SKM-1 treated with dmso at 0.1 percent for 144 hours (cell line): ENCODE data around the gene CPE.
A peak's percentile ranks its signal among the peaks of the same experiment; 100 is the strongest.
"Not testable (repeated sequence)": the region's sequence is repeated elsewhere in the genome, so short reads cannot be mapped to it uniquely, and the experiment has no call there.

Experiments used
- DNase-seq: peaks from one replicate; lab custom pipeline; 2025; ENCODE audit not compliant: unreplicated experiment; lab: John Stamatoyannopoulos, UW

Gene CPE

DNA sequence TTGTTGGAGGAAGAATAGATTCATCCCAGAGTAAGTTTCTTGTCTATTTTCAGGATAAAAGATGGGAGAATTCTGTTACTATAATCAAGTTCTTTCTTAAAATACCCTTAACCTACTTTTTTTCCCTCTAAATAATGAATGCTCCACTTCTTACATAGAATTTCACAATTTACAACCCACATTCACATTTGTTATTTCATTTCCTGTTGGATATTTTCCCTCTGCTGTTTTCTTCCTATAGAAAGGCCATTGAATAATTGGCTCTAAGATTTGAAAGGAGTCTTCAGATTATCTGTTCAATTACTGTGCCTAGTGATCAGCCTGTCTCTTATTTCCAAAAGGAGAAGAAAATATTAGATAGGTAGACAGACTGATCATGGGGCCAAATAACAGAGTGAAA is 79.7 kb downstream of the CPE start:
- no peak for DNase-seq

DNA sequence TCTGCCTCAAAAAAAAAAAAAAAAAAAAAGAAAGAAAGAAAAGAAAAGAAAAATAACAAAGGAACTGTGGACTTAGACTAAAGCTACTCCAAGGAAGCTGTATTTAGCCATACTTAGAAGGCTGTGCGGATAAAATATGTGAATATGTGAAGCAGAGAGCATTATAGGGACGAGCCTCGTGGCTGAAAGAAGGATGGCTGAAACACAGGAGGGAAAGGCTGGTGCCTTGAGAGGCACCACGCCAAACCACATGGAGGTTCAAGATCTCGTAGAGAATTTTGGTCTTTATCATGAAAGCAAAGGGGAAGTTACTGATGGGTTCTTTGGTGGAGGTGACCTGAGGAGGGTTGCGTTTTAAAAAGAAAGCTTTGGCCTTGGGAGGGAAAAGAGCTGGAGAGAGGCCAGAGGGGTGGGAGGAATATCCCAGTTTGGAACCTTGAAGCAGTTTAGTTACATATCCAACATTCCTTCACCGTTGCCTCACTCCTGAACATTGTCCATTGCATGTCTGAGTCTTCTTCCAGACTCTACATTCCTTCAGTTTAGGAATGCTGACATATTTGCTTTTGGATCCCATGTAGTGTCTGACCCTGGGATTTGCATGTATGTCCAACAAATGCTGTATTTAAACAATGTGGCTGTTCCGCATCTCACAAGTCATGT is 82.5 kb downstream of the CPE start:
- no peak for DNase-seq

DNA sequence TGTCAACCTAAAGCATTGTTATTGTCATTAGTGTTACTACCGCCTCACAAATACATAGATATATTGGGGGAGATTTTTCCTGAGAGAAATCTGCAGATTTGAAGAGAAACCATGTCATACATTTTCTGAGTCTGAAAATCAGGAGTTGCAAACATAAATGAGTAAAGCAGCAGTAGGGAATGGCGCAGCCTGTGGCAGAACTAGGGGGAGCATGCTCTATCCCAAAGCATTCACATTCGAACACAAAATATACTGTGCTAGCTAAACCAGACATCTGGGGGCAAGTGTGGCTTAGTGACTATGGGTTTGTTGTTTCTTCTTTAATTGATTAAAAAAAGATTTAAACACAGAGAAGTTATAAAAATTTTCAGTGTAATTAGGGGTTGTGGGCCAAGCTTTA is 83.2 kb downstream of the CPE start:
- no peak for DNase-seq

- no peak for DNase-seq
Observed at GRCh38 chr4:165464376-165464775, 85.6 kb downstream of the CPE start.

- DNase-seq = peak; percentile 46
Observed at GRCh38 chr4:165464813-165465381, 86.1 kb downstream of the CPE start.

DNA sequence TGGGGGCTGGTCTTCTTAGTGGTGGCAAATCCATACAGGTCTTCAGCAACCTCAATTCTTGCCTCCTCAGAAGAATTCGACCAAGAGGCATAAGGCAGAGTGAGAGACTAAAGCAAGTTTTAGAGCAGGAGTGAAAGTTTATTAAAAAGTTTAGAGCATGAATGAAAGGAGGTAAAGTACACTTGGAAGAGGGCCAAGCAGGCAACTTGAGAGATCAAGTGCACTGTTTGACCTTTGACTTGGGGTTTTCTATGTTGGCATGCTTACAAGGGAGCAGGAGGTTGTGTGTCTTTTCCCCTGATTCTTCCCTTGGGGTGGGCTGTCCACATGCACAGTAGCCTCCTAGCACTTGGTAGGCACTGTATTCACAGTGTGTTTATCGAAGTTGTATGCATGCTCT is 91.2 kb downstream of the CPE start:
- DNase-seq = no peak

DNA sequence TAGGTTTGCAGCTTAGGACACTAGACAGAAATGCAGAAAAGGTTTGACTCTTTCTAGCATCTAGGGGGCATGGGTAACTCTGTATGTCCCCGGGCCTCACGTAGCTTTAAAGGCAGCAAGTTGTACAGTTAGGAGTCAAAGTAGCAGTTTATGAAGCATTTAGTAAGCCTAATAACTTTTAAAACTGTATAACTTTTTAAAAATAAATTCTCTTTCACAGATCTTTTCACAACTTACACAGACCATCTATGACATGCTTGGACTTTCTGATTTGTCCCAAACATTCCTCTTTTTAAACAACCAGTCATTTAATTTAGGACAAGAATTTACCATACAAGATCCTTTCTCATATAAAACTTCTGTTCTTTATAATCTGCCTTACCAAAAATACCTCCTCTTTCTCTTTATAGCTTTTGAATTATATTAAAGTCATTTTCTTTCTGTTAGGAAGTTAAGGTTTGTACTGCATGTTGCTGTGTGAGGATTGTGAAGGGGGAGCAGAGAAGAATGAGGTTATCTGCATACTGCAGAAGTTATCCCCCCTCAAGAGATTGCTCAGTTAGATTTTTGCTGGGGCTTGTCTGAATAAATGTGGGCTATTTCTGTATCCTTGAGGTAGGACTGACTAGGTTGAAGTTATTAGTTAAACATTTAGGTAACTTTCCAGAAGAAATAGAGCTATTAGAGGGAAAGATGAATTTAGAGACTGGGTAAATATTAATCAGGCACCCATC is 94.3 kb downstream of the CPE start:
- no peak for DNase-seq

DNA sequence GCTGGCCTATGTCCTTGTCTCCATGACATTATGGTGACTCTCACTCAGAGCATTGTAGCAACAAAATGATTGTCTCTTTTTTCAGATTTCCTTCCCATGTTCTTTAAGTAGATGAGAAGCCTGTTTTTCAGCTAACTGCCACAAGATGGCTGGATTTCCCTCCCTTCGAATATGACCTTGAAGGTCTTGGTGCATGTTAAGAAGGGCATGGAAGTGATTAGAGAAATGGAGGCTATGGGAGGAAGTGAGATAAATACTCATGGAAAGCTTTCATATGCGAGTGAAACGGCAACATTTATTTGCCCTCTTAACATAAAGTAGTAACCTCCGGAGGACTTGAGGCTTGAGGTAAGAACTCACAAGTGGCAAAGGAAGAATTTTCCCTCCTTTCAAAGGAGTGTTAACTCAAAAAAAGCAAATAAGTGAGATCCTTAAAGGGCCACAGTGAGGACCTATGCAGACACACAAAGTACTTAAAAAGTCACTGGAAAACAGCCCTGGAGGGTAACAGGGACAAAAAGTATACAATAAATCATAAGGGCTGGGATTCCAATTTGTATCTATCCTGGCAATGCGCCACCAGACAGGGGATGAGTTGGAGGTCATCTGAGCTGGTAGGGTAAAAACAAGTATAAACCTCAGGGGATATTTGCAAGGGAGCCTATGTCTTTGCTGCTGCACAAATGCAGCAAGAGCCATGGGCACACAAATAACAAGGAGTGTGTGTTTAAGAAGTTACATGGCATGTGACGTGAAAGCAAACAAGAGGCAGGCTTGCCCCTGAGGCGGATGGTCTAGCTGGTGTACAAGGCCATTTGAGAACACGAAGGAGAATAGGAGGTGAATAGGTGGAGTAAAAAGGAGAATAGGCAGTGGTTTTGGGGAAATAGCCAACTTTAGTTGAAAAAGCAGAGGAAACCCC is 96.2 kb downstream of the CPE start:
- no peak for DNase-seq

- DNase-seq = no peak
Observed at GRCh38 chr4:165475706-165476070, 96.9 kb downstream of the CPE start.

- no peak for DNase-seq
Observed at GRCh38 chr4:165476214-165477098, 97.6 kb downstream of the CPE start.

GRCh38 chr4:165477799-165478198 is 99.0 kb downstream of the CPE start:
- DNase-seq = no peak

GRCh38 chr4:165478260-165478659 is 99.5 kb downstream of the CPE start:
- no peak for DNase-seq

DNA sequence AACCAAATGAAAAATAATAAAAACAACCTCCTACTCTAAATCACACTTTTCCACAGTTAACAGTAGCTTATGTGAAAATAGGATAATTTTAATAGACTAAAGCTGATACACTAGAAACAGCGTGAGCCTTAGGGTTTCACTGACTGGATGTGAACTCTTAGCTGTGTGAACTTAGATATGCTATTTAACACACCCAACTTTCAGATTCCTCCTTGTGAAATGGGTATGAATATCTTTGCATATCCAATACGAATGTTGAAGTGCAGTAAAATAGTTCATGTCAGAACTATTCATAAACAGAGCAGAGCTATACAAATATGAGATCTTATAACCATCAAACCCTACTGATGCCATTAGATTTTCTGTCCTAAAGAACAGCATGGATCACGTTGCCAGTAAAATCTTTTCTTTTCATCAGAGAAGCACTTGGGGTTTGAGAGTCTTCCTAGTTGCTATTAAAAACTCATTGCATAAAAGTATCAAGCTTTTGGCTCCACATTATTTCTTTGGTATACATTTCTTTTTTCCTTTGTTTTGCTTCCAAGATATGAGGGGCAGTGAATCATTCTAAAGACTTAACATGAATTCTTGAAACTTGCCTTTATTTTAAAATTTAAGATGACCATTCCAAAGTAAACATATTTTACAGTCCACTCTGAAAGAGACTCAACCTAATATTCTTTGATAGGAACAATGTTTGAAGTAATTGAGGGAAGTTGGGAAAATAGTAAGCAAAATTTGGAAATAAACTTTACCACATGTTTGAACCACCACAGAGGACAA is 102.4 kb downstream of the CPE start:
- DNase-seq = no peak

- DNase-seq = no peak
Observed at GRCh38 chr4:165489786-165490185, 111.0 kb downstream of the CPE start.

DNA sequence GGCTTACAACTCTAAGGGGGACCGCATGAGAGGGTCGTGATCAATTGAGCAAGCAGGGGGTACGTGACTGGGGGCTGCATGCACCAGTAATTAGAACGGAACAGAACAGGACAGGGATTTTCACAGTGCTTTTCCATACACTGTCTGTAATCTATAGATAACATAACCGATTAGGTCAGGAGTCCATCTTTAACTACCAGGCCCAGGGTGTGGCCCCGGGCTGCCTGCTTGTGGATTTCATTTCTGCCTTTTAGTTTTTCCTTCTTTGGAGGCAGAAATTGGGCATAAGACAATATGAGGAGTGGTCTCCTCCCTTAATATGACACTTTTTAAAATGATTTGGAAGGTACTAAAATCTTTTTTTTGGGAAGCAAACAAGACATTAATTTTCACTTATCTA is 113.8 kb downstream of the CPE start:
- not testable (repeated sequence) for DNase-seq

DNA sequence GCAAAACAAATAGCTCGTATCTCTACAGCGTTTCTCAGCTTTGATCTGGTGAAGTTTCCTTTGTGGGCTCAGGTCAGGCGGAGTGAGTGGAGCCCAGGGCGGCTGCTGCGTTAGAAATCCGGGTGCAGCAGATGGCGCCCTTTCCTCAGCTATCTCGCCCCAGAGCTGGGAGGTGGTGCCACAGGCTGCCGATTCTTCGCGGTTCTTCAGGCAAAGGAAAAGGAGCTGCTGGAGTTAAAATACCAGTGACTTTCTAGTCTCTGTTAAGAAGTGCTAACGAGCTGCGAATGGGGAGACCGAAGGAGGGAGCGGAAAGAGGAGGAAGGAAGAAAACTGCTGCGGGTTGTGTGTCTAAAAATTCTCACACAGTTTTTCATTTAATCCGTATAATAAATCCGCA is 114.6 kb downstream of the CPE start:
- DNase-seq = peak; percentile 24

- no peak for DNase-seq
Observed at GRCh38 chr4:165502916-165503907, 124.4 kb downstream of the CPE start.

DNA sequence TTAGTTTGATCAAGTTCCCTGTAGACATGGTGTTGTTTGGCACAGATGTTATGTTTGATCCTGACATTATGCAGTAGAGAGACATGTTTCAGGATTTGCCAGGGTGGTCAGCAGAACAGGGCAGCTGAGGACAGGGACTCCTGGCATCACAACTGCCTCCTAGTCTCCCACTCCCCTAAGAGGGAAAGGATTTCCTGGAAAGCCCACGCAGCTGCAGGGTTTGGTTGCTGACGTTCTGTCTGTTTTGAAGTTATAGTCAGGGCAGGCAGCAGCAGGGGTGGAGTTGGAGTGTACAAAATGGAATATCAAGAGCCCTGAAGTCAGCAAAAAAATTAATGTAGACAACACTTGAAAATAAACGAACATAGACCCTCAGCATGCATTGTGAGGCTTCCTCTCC is 125.4 kb downstream of the CPE start:
- DNase-seq = no peak
